Measurements from ENCODE around the gene ING3. TPM values are rescaled to one million over a fixed set of nuclear protein-coding genes. Genes with fewer than 3 reads are reported as not detected.

The ING3 gene
- total and polyA plus RNA-seq, 9 of the 15 experiments (the other 6 are each of a cell fraction or from before 2014, with no cell fraction given), result 22.8 to 233 (median 50.4) TPM

- TF ChIP-seq ZNF311 (CRISPR knock-in tag; IDR thresholded peaks at IDR 0.05) (no peak), CBX8 (IDR thresholded peaks at IDR 0.05; ENCODE audit: borderline replicate concordance, extremely low read depth, low read depth, low read length, poor library complexity, severe bottlenecking) (no peak), ZNF318 (IDR thresholded peaks at IDR 0.05; ENCODE audit: borderline replicate concordance in 1 of 2, low read depth in 1 of 2) (peak in 1 of 2 experiments; percentile 70; a peak in 2 of 4 replicates), CBX2 (IDR thresholded peaks at IDR 0.05; ENCODE audit: insufficient read depth, low read length, poor library complexity, severe bottlenecking) (no peak), TCF7 (IDR thresholded peaks at IDR 0.05; ENCODE audit: borderline replicate concordance) (no peak), JUND (IDR thresholded peaks at IDR 0.05; ENCODE audit: borderline replicate concordance, low read depth, low read length) (peak; percentile 96), JUND (tag; IDR thresholded peaks at IDR 0.05; ENCODE audit: borderline replicate concordance, low read depth, low read length) (peak; percentile 97), CBFA2T3 (IDR thresholded peaks at IDR 0.05) (peak; percentile 80), ZNF644 (tag; IDR thresholded peaks at IDR 0.05; ENCODE audit: low read depth) (peak; percentile 75), ZNF232 (CRISPR knock-in tag; IDR thresholded peaks at IDR 0.05) (no peak), KDM2B (CRISPR knock-in tag; IDR thresholded peaks at IDR 0.05) (no peak), LARP7 (IDR thresholded peaks at IDR 0.05) (no peak), BRCA1 (IDR thresholded peaks at IDR 0.05) (no peak), BRCA1 (CRISPR knock-in tag; IDR thresholded peaks at IDR 0.05) (no peak), OTX1 (CRISPR knock-in tag; IDR thresholded peaks at IDR 0.05) (no peak), NFATC3 (IDR thresholded peaks at IDR 0.05) (no peak), ZNF584 (CRISPR knock-in tag; IDR thresholded peaks at IDR 0.05; ENCODE audit: low read depth) (no peak), RBFOX2 (IDR thresholded peaks at IDR 0.05; ENCODE audit: low read depth, low read length) (no peak), BRF1 (IDR thresholded peaks at IDR 0.05; ENCODE audit: borderline replicate concordance, extremely low read depth, insufficient read length) (no peak), THRA (IDR thresholded peaks at IDR 0.05) (no peak)
These were observed 34.7 kb downstream of the ING3 start (continued) for GRCh38 chr7:120985130-120985758.
